ENCODE measurements around the gene NCK1. TPM values are rescaled to one million over a fixed set of nuclear protein-coding genes. Genes with fewer than 3 reads are reported as not detected.

Gene NCK1
- total and polyA plus RNA-seq, 9 of the 15 experiments (the other 6 are each of a cell fraction or from before 2014, with no cell fraction given): 17.3 to 30.5 (median 25.0) TPM

- TF ChIP-seq ZBTB43 (CRISPR knock-in tag; IDR thresholded peaks at IDR 0.05) (no peak), SMARCA5 (IDR thresholded peaks at IDR 0.05) (no peak), BCOR (IDR thresholded peaks at IDR 0.05) (0 out of 2 replicates have a peak, but pooled peaks have one; percentile 19), NCOR1 (IDR thresholded peaks at IDR 0.05) (peak; percentile 90), YBX1 (IDR thresholded peaks at IDR 0.05) (no peak), BCLAF1 (IDR thresholded peaks at IDR 0.05; ENCODE audit: borderline replicate concordance in 1 of 2, control insufficient read depth in 1 of 2, low read depth in 2 of 2, low read length in 1 of 2) (no peak), ZKSCAN1 (IDR thresholded peaks at IDR 0.05; ENCODE audit: low read depth, low read length) (no peak), IRF1 (CRISPR knock-in tag; IDR thresholded peaks at IDR 0.05; ENCODE audit: borderline replicate concordance) (no peak), ZNF436 (CRISPR knock-in tag; IDR thresholded peaks at IDR 0.05) (no peak), PHB2 (IDR thresholded peaks at IDR 0.05; ENCODE audit: low read depth) (peak; percentile 52; the same call in 1 of the 2 replicates), NBN (IDR thresholded peaks at IDR 0.05; ENCODE audit: low read depth) (no peak; the same call in 1 of the 2 replicates), ZNF311 (CRISPR knock-in tag; IDR thresholded peaks at IDR 0.05) (0 out of 2 replicates have a peak, but pooled peaks have one; percentile 24), TGIF2 (CRISPR knock-in tag; IDR thresholded peaks at IDR 0.05) (no peak), NCOA4 (IDR thresholded peaks at IDR 0.05; ENCODE audit: partially characterized antibody) (no peak), CREB3 (tag; conservative IDR thresholded peaks at IDR 0.05; ENCODE audit: low read depth) (no peak), RAD51 (IDR thresholded peaks at IDR 0.05; ENCODE audit: borderline replicate concordance, low read depth) (no peak), SIN3A (IDR thresholded peaks at IDR 0.05; ENCODE audit: borderline replicate concordance in 2 of 2, control insufficient read depth in 1 of 2, low read depth in 2 of 2, low read length in 2 of 2) (no peak), ZNF165 (CRISPR knock-in tag; IDR thresholded peaks at IDR 0.05; ENCODE audit: borderline replicate concordance) (no peak), HEY1 (CRISPR knock-in tag; IDR thresholded peaks at IDR 0.05; ENCODE audit: borderline replicate concordance) (no peak), RCOR1 (IDR thresholded peaks at IDR 0.05; ENCODE audit: borderline replicate concordance in 1 of 2, low read depth in 2 of 2, low read length in 2 of 2) (peak in 1 of 2 experiments; percentile 92; a peak in 2 of 4 replicates), TAF7 (tag; IDR thresholded peaks at IDR 0.05) (no peak), E2F5 (CRISPR knock-in tag; IDR thresholded peaks at IDR 0.05) (no peak)
Observed at GRCh38 chr3:136899622-136900158, 37.7 kb downstream of the NCK1 start (continued).
